GM18507 (cell line): ENCODE results near the gene PUS7L.
"Not testable (repeated sequence)": the region's sequence is repeated elsewhere in the genome, so short reads cannot be mapped to it uniquely, and the experiment has no call there.

ENCODE experiments used
- DNase-seq: peaks from one replicate; pipeline ENCODE4 v3.0.0; 2011; ENCODE audit warnings: low read depth; ENCODE audit not compliant: insufficient read length; ENCODE audit errors: extremely low spot score
- FAIRE-seq: peaks from 2 replicates; lab custom pipeline; 2011; peaks lifted over from hg19 to GRCh38; lab: Jason Lieb, UNC

PUS7L gene

DNA sequence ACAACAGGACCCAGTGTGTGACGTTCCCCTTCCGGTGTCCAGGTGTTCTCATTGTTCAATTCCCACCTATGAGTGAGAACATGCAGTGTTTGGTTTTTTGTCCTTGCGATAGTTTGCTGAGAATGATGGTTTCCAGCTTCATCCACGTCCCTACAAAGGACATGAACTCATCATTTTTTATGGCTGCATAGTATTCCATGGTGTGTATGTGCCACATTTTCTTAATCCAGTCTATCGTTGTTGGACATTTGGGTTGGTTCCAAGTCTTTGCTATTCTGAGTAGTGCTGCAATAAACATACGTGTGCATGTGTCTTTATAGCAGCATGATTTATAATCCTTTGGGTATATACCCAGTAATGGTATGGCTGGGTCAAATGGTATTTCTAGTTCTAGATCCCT, 7.2 kb downstream of the PUS7L start:
- DNase-seq, FAIRE-seq: not testable (repeated sequence)

- FAIRE-seq (no peak), DNase-seq (no peak)
Observed at GRCh38 chr12:43750814-43751213, 7.8 kb downstream of the PUS7L start.

DNA sequence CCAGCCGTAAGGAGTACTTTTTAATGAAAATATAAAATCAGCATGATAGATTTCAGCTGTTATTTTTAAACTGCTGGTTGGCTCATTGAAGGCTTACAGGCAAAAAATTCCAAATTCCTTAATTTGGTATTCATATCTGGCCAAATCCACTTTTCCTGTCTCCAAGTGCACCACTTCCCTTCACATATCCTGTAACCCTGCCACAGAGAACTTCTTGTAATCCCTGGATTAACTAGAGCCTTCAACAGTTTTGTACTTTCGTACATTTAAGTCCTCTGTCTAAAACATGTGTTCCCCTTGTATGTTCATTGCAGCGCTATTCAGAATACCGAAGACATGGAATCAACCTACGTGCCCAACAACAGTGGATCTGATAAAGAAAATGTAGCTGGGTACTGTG, 9.6 kb downstream of the PUS7L start:
- no peak for DNase-seq
- FAIRE-seq = no peak

- DNase-seq (no peak), FAIRE-seq (no peak)
Observed at GRCh38 chr12:43744826-43745225, 13.8 kb downstream of the PUS7L start.

GRCh38 chr12:43742106-43742505, 16.5 kb downstream of the PUS7L start:
- FAIRE-seq (no peak), DNase-seq (no peak)

DNA sequence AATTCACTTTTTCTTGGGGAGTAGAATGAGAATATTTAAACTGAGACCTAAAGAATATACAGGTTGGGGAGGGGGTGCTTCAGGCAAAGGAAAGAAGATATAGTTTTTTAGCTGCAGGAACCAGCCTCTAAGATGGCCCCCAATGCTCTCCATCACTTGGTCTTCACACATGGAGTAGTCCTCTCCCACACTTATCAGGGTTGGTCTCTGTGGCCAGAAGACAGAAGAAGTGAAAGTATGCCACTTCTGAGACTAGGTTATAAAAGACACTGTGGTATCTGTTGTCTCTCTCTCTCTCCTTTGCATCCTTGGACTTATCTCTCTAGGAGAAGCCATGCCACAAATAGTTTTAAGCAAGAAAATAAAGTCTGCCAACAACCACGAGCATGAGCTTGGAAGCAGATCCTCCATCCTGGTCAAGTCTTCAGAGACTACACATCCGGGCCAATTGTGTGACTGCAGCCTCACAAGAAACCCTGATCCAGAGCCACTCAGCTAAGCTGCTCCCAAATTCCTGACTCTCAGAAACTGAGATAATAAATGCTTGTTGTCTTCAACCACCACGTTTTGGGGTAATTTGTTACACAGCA, 18.0 kb downstream of the PUS7L start:
- no peak for FAIRE-seq
- no peak for DNase-seq

- no peak for FAIRE-seq
- DNase-seq = no peak
Observed at GRCh38 chr12:43737646-43738045, 20.9 kb downstream of the PUS7L start.

- no peak for DNase-seq
- no peak for FAIRE-seq
Observed at GRCh38 chr12:43736927-43737440, 21.6 kb downstream of the PUS7L start.

DNA sequence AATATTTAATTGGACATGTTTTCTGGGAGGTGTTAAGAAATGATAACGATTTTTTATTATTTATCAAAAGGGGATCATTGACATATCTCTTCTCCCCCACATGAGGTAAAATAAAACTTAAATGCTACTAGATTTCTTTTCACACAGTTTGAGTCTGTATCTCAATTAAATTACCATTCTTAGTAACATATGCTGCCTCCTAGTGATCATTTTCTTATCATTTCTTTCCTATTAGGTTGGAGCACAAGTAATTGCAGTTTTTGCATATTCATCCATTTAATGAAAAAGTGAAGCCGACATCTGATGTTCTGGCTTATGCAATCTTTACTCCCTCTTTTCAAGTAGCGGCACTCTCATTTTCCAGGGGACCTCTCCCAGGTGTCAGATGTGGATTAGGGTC, 24.9 kb downstream of the PUS7L start:
- DNase-seq (no peak), FAIRE-seq (no peak)

DNA sequence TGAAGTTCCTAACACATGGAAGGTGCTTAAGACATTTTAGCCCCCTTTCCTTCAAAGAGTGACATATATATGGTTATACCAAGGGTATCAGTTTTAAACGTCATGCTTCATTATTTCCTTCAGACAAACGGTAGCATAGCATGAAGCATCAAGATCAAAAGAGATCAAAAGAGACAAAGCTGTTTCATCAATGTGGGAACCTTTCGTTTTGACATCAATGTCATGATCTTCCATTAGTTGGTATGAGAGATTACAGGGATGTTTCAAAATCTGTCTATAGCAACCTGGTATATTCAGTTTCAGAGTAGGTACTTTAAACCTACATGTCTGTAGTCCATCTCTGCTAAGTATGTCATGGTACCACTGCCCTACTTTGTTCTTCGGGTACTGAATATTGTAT, 28.3 kb downstream of the PUS7L start:
- FAIRE-seq = peak; percentile 44
- DNase-seq = no peak

- DNase-seq (no peak), FAIRE-seq (no peak)
Observed at GRCh38 chr12:43728698-43729097, 29.9 kb downstream of the PUS7L start.

GRCh38 chr12:43728117-43728516, 30.5 kb downstream of the PUS7L start:
- no peak for DNase-seq
- FAIRE-seq = no peak

DNA sequence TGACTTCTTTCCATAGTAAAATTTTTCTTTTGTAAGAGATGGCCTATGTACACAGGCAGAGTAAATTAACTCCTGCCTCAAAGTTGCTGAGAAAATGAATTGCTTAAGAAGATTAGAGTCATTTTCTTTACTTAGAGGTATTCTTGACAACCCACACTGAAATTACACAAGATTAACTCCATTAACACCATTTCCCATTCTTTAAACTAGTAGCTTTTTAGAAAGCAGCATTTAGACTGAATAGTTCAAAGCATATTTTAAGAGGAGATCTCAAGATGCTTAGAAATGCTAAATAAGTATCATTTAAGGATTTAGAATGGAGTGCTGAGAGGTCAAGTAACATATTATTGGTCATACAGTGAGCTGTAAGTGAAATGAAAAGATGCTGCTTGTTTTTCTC, 35.5 kb downstream of the PUS7L start:
- no peak for DNase-seq
- FAIRE-seq = no peak

DNA sequence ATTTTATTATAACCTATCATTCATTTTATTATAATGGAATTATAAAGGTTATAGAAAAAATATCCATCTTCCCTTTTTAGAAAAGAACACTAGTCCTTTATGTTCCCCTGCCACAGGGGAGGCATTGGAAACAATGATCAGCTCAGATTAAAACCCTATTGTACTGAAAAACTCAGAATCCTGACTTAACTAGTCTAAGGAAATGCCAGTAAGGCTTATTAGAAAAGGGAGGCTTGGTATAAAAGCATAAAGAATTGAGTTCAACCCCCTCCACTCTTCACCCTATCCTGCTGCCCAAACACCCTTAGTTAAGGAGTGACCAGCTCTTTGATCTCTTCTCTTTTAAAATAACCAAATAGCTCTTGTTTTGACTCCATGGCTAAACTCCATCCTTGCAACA, 36.0 kb downstream of the PUS7L start:
- FAIRE-seq = no peak
- no peak for DNase-seq

GRCh38 chr12:43711348-43711747, 47.2 kb downstream of the PUS7L start:
- FAIRE-seq (no peak), DNase-seq (no peak)

GRCh38 chr12:43703772-43704171, 54.8 kb downstream of the PUS7L start:
- FAIRE-seq, DNase-seq: not testable (repeated sequence)

GRCh38 chr12:43701194-43701593, 57.4 kb downstream of the PUS7L start:
- not testable (repeated sequence) for DNase-seq, FAIRE-seq

GRCh38 chr12:43696154-43696553, 62.4 kb downstream of the PUS7L start:
- FAIRE-seq = no peak
- no peak for DNase-seq

- DNase-seq (no peak), FAIRE-seq (no peak)
Observed at GRCh38 chr12:43694879-43695278, 63.7 kb downstream of the PUS7L start.

GRCh38 chr12:43692064-43692463, 66.5 kb downstream of the PUS7L start:
- FAIRE-seq (no peak), DNase-seq (no peak)

GRCh38 chr12:43685491-43685890, 73.1 kb downstream of the PUS7L start:
- not testable (repeated sequence) for DNase-seq, FAIRE-seq
